ENCODE measurements around the gene SSC4D.
"Not testable (repeated sequence)": the region's sequence is repeated elsewhere in the genome, so short reads cannot be mapped to it uniquely, and the experiment has no call there.

SSC4D gene

GRCh38 chr7:76417654-76418310, 8.3 kb upstream of the SSC4D start:
- DNase-seq, result not testable (repeated sequence)

DNA sequence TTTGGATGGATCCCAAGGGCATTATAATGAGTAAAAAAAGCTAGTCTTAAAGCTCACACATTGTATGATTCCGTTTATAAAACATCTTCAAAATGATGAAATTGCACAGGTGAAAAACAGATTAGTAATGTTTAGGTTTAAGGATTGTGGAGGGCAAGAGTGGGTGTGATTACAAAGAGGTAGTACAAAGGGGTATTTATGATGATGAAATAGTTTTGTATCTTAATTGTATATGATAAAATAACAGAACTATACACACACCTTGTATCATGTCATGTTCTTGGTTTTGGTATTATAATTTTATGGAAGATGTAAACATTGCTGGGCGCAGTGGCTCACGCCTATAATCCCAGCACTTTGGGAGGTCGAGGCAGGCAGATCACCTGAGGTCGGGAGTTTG, 2.8 kb upstream of the SSC4D start:
- DNase-seq, result no peak

DNA sequence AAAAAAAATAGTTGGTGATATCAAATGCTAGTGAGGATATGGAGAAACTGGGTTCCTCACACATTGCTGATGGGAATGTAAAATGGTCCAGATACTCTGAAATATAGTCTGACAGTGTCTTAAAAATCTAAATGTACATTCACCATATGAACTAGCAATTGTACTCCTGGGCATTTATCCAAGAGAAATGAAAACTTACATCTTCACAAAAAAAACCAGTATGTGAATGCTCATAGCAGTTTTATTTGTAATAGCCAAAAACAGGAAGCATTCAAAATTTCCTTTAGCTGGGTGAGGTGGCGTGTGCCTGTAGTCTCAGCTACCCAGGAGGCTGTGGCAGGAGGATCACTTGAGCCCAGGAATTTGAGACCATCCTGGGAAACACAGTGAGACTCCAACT, 2.1 kb upstream of the SSC4D start:
- no peak for DNase-seq

DNA sequence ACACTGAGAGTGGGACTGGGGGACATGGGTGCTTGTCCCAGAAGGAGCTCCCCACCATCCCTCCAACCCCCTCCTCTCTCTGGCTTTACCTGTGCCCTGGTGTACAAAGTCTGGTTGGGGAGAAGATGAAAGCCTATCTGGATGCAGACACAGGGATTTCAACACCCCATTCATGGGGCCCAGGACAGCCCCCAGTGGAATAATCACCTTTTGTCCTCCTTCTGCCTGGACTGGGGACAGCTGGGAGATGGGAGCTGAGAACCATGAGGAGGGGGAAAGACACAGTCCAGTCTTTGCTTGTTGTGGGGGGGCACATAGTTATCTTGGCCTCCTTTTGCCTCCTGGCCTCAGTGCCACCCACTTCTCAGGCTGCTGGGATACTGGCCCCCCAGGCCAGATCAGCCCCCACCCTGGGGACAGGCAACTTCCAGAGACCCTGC, 1.4 kb downstream of the SSC4D start:
- no peak for DNase-seq

GRCh38 chr7:76407718-76408117, 1.8 kb downstream of the SSC4D start:
- no peak for DNase-seq

- DNase-seq, result no peak
These were observed 3.8 kb downstream of the SSC4D start for GRCh38 chr7:76405738-76406137.

- DNase-seq, result no peak
These were observed 5.6 kb downstream of the SSC4D start for GRCh38 chr7:76403780-76404494.

DNA sequence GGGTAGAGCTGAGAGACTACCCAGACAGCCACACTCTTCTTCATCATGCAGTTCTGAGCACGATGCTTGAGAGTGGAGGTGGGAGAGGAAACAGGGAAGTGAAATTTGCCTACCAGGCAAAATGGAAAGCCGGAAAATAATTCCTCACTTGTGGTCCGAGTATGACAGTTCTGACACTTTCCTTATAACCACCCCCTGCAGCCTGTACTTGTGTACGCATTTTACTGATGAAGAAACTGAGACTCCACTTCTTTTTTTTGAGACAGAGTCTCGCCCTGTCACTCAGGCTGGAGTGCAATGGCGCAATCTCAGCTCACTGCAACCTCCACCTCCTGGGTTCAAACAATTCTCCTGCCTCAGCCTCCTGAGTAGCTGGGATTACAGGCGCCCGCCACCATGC, 6.4 kb downstream of the SSC4D start:
- not testable (repeated sequence) for DNase-seq

DNA sequence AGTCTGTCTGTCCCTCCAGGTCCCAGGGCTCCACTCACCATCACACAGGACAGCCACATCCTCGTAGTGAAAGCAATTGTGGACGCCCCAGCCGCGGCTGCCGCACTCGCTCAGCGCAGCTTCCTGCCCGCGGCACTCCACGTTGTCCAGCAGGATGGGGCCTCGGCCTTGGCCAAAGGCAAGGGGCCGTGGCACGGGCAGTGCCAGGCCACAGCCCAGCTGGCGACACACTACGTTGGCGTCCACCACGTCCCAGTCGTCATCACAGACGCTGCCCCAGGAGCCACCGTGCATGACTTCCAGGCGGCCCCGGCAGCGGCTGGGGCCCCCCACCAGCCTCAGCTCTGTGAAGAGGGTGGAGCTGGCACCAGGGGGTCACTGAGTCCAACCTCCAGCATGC, 9.2 kb downstream of the SSC4D start:
- no peak for DNase-seq

GRCh38 chr7:76397409-76398183, 11.9 kb downstream of the SSC4D start:
- DNase-seq, result no peak

GRCh38 chr7:76396864-76397263, 12.6 kb downstream of the SSC4D start:
- DNase-seq, result no peak

DNA sequence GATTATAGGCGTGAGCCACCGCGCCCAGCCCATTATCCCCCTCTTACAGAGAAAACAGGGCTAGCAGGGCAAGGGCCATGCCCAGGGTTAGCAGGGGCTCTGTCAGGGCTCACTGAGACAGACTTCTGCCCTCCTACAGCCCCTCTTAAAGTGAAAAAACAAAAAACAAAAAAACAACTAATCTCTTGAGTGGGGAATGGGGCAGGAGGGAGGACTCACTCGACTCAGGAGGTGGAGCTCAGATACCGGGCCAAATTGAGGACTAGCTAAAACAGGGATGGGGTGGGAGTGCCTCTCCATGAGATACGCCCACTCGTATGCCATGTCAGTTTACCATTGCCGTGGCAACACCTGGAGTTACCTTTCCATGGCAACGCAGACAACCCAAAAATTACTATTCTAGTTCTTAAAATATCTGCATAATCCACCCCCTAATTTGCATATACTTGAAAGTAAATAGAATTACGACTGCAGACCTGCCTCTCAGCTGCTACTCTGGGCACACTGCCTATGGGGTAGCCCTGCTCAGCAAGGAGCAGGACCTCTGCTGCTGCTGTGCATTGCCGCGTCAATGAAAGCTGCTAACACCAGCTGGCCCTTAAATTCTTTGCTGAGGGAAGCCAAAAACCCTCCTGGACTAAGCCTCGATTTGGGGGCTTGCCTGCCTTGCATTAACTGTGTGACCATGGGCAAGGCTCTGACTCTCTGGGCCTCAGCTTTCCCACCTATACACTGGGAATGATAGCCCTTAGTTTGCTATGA, 13.4 kb downstream of the SSC4D start:
- no peak for DNase-seq

DNA sequence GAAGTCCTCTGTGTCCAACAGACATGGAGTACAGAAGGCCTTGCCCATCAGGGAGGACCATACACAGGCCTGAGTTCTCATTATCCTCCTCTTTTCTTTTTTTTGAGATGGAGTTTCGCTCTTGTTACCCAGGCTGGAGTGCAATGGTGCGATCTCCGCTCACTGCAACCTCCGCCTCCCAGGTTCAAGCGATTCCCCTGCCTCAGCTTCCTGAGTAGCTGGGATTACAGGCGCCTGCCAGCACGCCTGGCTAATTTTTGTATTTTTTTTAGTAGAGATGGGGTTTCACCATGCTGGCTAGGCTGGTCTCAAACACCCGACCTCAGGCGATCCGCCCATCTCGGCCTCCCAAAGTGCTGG, 13.9 kb downstream of the SSC4D start:
- not testable (repeated sequence) for DNase-seq

- DNase-seq, result no peak
These were observed 14.5 kb downstream of the SSC4D start for GRCh38 chr7:76394957-76395356.

DNA sequence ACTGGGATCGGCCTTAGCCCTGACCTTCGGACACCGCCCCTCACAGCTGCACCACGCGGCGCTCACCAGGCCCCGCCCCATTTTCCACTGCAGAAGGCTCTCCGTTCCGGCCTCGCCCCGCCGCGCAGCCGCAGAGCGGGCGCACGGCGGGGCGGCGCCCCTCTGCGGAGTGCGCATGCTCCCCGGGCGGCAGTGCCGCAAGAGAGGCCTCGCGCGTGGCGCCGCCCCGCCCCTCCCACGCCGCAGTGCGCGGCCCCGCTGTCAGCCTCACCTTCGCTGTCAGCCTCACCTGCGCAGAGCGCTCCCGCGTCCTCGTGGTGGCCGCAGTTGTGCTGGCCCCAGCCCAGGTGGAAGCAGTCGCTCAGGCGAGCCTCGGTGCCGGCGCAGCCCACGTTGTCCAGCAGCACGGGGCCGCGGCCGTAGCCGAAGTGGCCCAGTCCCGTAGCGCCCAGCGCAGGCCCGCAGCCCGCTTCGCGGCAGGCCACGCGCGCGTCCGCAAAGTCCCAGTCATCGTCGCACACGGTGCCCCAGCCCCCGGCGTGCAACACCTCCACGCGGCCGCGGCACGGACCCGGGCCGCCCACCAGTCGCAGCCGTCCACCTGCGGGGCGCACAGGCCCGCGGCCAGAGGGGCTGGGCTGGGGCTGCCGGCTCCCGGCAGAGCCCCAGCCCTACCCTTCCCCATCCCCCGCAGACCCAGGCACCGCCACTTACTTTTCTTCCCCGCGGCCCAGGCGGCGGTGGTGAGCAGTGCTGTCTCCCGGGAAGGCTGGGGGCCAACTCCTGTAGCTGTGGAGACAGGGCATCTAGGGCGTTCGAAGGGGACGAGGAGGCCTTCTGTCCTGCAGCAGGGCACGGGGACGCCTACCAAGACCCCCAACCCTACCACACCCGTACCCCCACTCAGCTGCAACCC, 16.1 kb downstream of the SSC4D start:
- DNase-seq, result no peak

DNA sequence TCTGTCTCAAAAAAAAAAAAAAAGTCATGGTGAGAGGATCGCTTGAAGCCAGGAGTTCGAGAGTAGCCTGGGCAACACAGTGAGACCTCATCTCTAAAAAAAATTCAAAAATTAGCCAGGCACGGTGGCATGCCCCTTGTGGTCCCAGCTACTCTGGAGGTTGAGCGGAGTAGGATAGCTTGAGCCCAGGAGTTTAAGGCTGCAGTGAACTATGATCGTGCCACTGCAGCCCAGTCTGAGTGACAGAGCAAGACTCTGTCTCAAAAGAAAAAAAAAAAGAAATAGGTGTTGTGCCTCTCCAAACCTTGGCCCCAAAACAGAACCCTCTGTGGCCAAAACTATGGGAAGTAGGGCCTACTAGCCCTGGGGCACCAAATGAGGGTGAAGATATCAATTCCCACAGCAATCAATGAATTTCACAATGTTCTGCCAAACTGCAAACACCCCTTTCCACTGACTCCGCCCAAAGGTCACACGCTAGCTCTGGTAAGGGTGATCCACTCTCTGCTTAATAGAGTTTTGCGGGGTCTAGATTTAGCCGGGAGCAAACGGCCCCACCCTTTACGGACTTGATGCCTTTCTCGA, 16.9 kb downstream of the SSC4D start:
- DNase-seq, result no peak

- no peak for DNase-seq
These were observed 19.4 kb downstream of the SSC4D start for GRCh38 chr7:76390092-76390491.

- not testable (repeated sequence) for DNase-seq
These were observed 21.7 kb downstream of the SSC4D start for GRCh38 chr7:76387789-76388188.

GRCh38 chr7:76386691-76387260, 22.7 kb downstream of the SSC4D start:
- no peak for DNase-seq

DNA sequence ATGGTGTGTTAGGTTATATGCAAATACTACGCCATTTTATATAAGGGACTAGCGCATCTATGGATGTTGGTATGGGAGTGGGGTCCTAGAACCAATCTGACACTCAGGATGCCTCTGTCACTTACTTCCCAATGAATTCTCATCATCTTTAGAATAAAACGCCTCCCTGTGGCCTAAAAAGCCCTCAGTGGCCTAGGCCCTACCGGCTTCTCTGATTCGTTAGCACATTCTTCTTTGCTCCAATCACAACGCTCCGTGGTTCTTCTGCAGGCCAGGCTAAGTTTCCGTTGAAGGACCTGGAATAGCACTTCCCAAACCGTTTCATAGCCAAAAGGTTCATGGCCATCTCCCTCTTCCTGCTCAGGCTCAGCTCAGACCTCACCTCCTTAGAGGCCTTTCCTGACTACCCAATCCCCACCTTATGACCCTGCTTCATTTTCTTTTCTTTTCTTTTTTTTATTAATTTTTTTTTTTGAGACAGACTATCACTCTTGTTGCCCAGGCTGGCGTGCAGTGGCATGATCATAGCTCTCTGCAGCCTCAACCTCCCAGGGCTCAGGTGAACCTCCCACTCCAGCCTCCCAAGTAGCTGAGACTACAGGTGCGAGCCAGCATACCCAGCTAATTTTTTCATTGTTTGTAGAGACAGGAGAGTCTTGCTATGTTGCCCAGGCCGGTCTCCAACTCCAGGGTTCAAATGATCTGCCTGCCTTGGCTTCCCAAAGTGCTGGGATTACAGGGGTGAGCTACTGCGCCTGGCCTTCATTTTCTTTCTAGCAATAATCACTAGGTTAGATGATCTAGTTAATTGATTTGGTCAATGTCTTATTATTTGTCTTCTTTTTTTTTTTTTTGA, 26.2 kb downstream of the SSC4D start:
- DNase-seq, result no peak
